Glutamatergic neuron (in vitro differentiated cells): ENCODE results near the gene CSNK1D. TPM values are rescaled to one million over a fixed set of nuclear protein-coding genes. Genes with fewer than 3 reads are reported as not detected.

ENCODE experiments used
- DNase-seq: peaks from one replicate; pipeline ENCODE4 v3.0.0; 2022
- H3K27ac Mint-ChIP-seq: one replicate; pipeline ENCODE4 v1.8.0; 2020; ENCODE audit warnings: mild to moderate bottlenecking, mixed read lengths, inconsistent platforms; ENCODE audit not compliant: unreplicated experiment
- H3K27me3 Mint-ChIP-seq: one replicate; pipeline ENCODE4 v1.8.0; 2020; ENCODE audit warnings: mild to moderate bottlenecking, moderate library complexity, mixed read lengths, inconsistent platforms; ENCODE audit not compliant: unreplicated experiment
- H3K36me3 Mint-ChIP-seq: one replicate; pipeline ENCODE4 v1.8.0; 2020; ENCODE audit warnings: mild to moderate bottlenecking, mixed read lengths, inconsistent platforms; ENCODE audit not compliant: unreplicated experiment
- H3K4me1 Mint-ChIP-seq: one replicate; pipeline ENCODE4 v1.8.0; 2020; ENCODE audit warnings: mild to moderate bottlenecking, low read depth, mixed read lengths, inconsistent platforms; ENCODE audit not compliant: unreplicated experiment
- H3K4me3 Mint-ChIP-seq: one replicate; pipeline ENCODE4 v1.8.0; 2020; ENCODE audit warnings: mild to moderate bottlenecking, mixed read lengths, inconsistent platforms; ENCODE audit not compliant: unreplicated experiment
- H3K9me3 Mint-ChIP-seq: one replicate; pipeline ENCODE4 v1.8.0; 2020; ENCODE audit warnings: mild to moderate bottlenecking, moderate library complexity, mixed read lengths, inconsistent platforms; ENCODE audit not compliant: unreplicated experiment
- CTCF ChIP-seq: fragments of 200-600 bp; sonication (generic); IDR thresholded peaks from one replicate; pipeline ENCODE4 v1.5.0; 2021; ENCODE audit not compliant: partially characterized antibody, unreplicated experiment
- total RNA-seq: library from RNA; stranded (reverse); fragmentation: NEBNext Ultra II Directional; extraction: Animal tissue kit (Norgen Biotek cat#: 25700); gene quantifications from one replicate; pipeline ENCODE4 v1.2.1, GENCODE V29; 2021; ENCODE audit not compliant: unreplicated experiment

CSNK1D gene
- total RNA-seq, 1 donor from 2014 or later = 211 TPM

GRCh38 chr17:82228842-82229697 lies 44.4 kb downstream of the CSNK1D start, which contains the start of gene SLC16A3:
SLC16A3 (plus strand) TSS chr17:82229042; CDS start chr17:82236009, 6,967 bp downstream.
- Mint-ChIP-seq H3K9me3 (no peaks in the 10 kb centered on the region), H3K4me3 (peak within 1 kb of the TSS; percentile 46), H3K27me3 (peaks cover 8% of the 10 kb centered on the region), H3K27ac (no peak within 1 kb of the TSS), H3K4me1 (no peaks in the 10 kb centered on the region), H3K36me3 (no peaks in the 10 kb centered on the region)
- DNase-seq = no peak
- TF ChIP-seq CTCF = no peak

GRCh38 chr17:82228278-82228841 lies 45.1 kb downstream of the CSNK1D start:
- Mint-ChIP-seq H3K27me3 (peaks cover 11% of the 10 kb centered on the region), H3K36me3 (no peaks in the 10 kb centered on the region), H3K4me3 (no peak overlapping the region), H3K27ac (no peak overlapping the region), H3K4me1 (no peaks in the 10 kb centered on the region), H3K9me3 (no peaks in the 10 kb centered on the region)
- DNase-seq = no peak
- TF ChIP-seq CTCF = no peak

- no peak for TF ChIP-seq CTCF
- no peak overlapping the region for H3K4me3 Mint-ChIP-seq
- no peaks in the 10 kb centered on the region for H3K36me3 Mint-ChIP-seq
- H3K27ac Mint-ChIP-seq = no peak overlapping the region
- no peaks in the 10 kb centered on the region for H3K9me3 Mint-ChIP-seq
- no peaks in the 10 kb centered on the region for H3K4me1 Mint-ChIP-seq
- no peak for DNase-seq
- H3K27me3 Mint-ChIP-seq = peaks cover 11% of the 10 kb centered on the region
These were observed 45.7 kb downstream of the CSNK1D start for GRCh38 chr17:82227629-82228277.

- H3K27me3 Mint-ChIP-seq = peaks cover 11% of the 10 kb centered on the region
These were observed 46.5 kb downstream of the CSNK1D start for GRCh38 chr17:82226809-82227628.

More at GRCh38 chr17:82226809-82227628, 46.5 kb downstream of the CSNK1D start:
- H3K27ac Mint-ChIP-seq = no peak overlapping the region
- no peak for TF ChIP-seq CTCF
- no peak for DNase-seq
- H3K9me3 Mint-ChIP-seq = no peaks in the 10 kb centered on the region
- H3K4me3 Mint-ChIP-seq = no peak overlapping the region
- H3K4me1 Mint-ChIP-seq = no peaks in the 10 kb centered on the region
- H3K36me3 Mint-ChIP-seq = no peaks in the 10 kb centered on the region
